GM18498 (cell line): ENCODE data around the gene NOXO1.
A peak's percentile ranks its signal among the peaks of the same experiment; 100 is the strongest.

Experiments
- ATAC-seq: cut with Tn5 transposase; IDR thresholded peaks from one replicate; pipeline ENCODE4 v1.9.1; 2021; ENCODE audit warnings: mild to moderate bottlenecking, moderate library complexity; ENCODE audit not compliant: unreplicated experiment

NOXO1 gene, protein sequence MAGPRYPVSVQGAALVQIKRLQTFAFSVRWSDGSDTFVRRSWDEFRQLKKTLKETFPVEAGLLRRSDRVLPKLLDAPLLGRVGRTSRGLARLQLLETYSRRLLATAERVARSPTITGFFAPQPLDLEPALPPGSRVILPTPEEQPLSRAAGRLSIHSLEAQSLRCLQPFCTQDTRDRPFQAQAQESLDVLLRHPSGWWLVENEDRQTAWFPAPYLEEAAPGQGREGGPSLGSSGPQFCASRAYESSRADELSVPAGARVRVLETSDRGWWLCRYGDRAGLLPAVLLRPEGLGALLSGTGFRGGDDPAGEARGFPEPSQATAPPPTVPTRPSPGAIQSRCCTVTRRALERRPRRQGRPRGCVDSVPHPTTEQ

DNA sequence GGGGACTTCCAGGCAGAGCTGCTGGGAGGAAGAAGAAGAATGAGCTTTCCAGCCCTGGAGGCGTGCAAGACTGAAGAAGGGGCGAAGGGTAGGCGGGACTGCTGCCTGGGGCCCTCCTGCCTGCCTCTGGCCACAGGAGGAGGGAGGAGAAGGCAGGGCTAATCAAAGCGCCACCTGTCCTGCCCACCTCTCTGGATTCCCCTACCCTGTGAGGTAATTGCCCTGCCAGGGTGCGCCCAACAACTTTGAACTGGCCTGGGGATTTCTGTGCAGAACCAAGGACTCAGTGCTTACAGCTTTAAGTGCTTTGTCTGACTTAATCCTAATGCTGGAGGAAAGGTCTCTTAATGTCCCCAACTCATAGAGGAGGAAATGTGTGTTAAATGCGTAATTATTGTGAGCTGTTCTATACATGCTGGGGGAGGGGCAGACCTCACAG, at the start of gene NOXO1:
TSS of gene NOXO1 (minus strand) at position 72 of the 439 bp plus-strand sequence. CDS start 290 bp downstream, outside the sequence.
- ATAC-seq: no peak

DNA sequence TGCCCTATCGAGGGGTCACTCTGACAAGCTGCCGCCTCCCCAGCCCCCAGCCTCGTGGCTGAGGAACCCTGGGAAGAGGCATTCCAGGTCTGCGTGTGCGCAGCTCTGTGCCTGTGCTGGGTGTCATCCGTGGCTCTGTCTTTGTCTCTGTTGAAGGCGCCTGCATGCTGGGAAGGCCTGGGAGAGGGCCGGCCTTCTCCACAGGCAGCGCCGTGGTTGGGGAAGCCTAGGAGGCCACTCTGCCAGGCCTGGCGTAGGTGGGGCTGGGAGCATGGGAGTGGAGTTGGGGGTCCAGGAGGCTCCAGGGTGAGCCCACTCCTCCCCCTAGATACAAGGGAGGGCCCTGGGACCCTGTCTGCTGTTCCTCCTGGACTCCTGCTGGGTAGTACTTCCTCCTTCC, 48.8 kb upstream of the NOXO1 start:
- no peak for ATAC-seq

DNA sequence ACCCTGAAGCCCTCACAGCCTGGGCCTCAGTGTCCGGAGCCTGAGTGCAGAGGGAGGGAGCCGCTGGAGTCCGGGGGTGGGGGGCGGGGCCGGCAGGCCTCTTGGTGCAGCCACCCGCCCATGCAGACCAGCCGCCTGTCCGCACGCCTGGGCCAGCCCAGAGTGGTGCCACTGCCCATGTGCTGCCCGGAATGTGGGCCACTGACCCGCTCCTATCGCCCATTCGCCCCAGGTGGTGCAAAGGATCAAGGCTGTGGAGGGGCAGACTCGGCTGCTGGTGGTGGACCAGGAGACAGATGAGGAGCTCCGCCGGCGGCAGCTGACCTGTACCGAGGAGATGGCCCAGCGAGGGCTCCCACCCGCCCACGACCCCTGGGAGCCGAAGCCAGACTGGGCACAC, 48.1 kb upstream of the NOXO1 start:
- no peak for ATAC-seq

DNA sequence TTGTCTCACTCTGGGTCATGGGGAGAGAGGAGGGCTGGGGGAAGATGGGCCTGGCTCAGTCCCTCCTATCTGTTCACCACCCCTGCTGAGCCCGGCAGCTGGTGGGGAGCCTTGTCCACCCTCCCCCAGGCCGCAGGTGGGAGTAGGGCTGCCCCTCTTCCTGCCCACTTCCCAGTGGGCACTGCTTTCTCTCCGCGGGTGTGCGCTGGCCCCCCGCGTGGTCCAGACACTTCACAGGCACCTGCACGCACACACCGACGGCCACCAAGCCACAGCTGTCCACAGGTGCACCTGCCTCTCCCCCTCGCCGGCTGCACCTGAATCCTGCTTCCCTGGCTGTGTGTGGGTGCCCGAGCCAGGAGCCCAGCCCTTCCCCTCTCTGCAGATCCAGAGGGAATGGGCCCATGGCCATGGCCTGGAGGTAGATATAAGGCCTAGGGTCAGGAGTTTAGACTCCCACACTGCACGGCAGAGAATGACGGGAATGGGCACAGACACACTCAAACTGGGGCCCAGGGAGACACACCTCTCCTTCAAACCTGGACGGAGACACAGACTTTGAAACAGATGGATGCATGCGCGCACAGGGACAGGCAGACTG, 47.5 kb upstream of the NOXO1 start:
- no peak for ATAC-seq

DNA sequence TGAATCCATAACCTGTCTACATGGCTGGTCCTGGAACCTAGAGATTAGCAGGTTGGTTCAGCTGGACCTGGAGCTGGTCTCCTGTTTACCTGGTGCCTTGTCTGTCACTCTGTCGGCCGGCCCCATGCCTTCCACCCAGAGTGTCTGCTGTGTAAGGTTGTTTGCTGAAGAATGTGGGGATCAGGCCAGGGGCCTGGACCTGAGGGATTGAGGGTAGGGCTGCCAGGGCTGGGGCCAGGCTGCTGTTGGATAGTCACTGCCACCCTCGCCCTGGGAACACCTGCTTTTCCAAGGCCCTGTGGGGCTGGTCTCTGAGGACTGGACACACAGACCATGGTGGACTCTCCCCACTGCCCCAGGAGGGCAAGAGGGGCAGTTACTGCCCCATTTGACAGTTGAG, 46.9 kb upstream of the NOXO1 start:
- no peak for ATAC-seq

DNA sequence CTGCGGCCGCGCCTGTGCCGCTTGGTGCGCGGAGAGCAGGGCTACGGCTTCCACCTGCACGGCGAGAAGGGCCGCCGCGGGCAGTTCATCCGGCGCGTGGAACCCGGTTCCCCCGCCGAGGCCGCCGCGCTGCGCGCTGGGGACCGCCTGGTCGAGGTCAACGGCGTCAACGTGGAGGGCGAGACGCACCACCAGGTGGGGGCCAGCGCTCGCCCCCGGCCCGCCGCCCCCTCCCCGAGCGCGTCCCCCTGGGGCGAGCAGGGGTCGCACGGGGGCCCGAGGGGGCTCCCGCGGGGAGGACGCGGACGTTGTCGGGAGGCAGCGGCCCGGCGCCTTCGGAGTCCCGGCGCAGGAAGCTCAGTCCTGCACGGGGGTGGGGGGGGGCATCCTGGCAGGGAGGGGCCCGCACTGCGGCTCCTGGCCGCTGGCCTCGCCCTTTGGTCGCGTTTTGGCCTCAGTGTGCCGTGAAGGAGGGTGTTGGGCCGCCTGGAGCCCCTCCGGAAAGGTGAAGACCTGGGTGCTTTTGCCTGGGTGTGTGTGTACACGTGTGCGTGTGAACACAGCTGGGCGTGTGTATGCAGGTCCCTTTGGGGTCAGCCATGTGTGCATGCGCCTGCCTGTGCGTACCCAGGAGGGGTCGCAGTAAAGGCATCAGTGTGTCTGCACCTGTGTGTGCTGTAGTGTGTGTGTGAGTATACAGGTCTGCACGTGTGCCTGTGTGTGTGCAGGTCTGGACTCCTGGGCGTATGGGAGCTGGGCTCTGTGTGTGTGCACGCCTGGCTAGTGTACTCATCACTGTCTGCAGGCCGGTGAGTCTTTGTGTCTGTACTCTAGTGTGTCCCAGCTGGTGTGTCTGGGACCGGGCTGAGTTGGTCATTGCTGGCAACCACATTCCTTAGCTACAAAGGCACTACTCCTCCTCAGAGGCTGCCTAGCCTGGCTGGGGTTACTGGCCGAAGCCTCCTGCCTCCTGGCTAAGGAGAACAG, 46.0 kb upstream of the NOXO1 start:
- ATAC-seq: no peak

DNA sequence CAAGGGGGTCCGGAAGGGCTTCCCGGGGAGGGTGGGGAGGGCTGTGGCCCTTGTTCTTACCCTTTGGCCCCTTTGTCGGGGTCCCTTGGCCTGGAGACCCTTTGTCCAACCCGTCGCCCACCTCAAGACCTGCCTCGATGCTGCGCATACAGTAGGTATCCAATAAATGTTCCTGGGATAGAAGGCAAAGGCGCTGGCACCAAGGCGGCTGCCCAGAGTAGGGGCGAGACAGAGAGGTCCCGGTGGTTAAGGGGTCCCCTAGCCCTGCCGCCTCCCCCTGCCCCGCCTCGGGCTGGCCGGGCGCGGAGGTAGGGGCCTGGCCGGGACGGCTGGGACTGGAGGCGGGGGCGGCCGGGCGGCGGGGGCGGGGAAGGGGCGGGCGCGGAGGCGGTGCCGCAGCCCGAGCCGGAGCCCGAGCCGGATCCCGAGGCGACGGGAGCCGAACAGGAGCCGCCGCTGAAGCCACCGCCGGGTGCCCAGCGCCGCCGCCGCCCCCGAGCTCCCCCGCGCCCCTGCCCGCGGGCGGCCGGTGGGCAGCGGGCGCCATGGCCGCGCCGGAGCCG, 45.3 kb upstream of the NOXO1 start, which contains the start of gene NHERF2:
TSS of gene NHERF2 (plus strand) at position 442 of the 563 bp plus-strand sequence. CDS start at position 546, 104 bp downstream.
- ATAC-seq: no peak

DNA sequence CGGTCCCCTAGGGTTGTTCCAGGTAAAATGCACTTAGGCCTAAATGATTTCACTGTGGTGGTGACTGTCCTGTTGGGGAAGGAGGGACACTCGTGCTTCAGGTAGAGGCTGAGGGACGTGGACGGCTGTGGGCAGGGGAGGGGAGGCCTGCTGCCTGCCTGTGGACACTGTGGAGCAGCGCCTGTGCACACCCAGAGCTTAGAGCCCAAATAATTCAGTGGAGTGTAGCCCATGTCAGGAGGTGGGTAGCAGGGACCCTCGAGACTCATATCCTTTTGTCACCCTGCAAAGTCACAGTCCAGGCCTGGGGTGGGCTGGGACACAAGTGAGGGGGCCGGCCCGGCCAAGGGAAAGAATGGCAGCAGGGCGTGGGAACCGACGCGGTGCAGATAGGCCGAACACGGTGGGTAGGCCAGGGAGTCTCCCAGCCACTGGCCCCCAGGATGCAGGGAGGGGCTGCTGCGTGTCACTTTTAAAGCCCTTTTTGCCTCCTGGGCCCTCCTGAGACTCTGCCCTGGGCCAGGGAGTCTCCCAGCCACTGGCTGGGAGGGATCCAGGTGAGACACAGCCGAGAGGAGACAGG, 44.7 kb upstream of the NOXO1 start:
- no peak for ATAC-seq

DNA sequence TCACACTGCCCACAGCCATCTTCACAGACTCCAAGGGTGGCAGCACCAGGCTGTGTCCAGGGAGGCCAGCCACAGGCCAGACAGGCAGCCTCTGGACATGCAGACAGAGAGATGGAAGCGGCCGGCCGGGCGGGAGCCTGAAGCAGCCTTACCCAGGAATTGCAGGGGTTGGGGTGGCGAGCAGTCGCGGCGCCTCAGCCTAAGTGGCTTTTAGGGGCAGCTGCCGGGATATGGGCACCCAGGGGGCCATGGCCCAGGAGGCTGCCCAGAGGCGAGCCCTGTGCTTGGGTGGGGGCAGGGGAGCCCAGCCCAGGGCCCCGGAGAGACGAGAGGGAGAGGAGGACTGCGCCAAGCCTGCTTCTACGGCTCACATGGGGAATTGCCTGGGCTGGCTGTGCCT, 44.0 kb upstream of the NOXO1 start:
- no peak for ATAC-seq

DNA sequence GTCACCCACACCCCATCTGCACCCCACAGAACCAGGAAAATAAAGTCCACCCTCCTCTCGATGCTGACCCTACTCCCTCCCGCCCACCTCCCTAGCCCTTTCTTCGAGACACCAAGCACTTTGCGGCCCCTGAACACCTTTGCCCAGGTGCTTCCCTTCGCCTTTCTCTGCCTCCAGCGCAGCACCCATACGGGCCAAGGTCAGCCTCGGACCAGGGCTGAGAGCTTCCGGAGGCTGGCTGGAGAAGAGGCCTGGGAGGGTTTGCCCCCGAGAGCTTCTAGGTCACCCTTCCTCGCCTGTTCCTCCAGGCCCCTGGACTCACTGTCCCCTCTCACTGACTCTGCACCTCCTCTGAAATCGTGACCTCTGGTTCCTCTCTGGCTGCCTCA, 42.8 kb upstream of the NOXO1 start:
- ATAC-seq: no peak

DNA sequence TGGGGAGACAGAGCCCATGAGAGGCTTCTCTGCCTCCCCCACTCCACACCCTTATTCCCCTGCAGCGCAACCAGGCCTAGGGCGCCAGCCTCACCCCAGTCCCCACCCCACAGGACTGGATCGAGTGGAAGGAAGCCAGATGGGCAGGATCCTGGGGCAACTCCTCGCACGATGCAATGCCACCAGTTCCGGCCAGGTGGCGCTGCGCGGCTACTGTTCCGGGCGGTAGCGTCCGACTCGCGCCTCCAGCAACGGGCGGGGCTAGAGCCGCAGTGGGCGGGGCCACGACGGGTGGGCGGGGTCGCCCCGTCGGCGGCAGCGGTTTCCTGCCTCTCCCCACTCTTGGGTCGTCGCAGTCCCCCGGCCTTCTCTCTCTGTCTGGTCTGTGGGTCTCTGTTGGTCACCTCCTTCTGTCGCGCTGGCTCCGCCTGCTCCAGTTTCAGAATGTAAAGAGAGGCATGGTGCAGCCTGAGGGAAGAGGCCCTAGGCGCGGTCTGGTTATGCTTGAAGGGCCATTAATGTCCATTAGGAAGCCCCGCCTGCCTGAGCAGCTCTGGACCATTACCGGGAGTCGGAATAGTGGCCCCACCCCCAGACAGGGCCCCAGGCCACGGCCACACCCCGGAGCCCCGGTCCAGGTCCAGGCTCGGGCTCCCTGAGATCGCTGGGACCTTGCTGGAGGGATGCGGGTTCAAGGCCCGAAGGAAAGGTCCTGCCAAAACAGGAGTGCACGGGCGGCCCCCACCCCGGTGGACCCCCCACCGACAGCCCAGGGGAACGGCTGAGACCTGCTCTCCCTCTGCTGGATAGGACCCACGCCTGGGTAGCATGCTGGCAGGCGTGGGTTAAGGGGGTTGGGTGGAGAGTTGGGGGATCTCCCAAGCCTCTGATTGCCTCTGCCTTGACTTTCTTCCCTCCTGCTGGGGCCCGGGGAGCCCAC, 42.1 kb upstream of the NOXO1 start:
- ATAC-seq: peak; percentile 83

DNA sequence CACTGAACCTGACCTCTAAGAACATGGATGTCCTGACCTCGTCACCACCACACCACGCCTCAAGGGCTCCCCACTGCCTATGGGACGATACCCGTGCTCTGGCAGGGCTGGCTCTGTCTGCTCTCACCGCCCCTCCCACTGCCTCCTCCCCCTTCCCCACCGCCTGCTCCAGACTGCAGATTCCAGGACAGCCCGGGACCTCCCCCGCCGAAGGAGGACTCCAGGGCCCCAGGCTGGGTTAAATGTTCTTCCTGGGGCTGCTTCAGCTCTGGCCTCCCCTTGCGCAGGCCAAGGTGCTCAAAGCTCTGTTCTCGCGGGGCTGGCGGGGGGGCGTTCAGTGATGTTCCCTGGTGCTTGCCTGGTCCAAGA, 41.4 kb upstream of the NOXO1 start:
- peak; percentile 13 for ATAC-seq

DNA sequence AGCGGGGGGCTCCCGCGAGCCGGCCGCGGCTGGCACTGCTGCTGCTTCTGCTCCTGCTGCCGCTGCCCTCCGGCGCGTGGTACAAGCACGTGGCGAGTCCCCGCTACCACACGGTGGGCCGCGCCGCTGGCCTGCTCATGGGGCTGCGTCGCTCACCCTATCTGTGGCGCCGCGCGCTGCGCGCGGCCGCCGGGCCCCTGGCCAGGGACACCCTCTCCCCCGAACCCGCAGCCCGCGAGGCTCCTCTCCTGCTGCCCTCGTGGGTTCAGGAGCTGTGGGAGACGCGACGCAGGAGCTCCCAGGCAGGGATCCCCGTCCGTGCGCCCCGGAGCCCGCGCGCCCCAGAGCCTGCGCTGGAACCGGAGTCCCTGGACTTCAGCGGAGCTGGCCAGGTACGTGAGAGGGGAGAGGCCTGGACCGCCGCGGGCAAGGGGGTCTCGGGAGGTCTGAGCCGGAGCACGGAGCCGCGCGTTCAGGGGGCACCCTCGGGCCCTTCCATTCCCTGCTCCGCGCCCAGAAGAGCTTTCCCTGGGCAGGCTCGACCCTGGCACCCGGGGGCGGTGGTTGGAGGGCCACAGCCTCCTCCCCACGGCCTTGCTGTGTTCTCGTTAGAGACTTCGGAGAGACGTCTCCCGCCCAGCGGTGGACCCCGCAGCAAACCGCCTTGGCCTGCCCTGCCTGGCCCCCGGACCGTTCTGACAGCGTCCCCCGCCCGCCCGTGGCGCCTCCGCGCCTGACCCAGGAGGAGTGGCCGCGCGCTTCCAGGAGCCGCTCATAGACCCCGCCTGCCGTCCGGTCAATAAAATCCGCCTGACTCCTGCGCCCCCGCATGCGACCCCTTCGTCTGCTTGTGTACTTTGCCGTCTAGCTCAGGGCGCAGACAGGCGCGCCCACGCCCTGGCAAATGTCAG, 38.9 kb upstream of the NOXO1 start:
- no peak for ATAC-seq

DNA sequence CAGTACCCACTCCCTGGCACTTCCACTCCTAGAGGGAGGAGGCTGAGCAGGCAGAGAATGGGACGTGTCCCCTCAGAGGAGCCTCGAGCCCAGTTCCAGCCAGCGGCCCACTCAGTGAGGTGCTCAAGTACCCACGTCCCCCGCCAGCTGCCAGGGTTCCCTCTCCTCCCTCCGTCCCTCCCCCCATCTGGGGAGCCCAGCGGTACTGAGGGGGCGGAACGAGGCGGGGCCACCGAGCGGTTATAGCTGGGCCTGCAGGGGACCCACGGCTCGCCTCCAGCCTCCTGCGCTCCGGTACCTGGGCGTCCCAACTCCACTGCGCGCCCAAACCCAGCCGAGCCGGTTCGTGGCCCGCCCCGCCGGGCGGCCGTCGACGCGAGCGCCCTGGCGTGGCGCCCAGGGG, 38.2 kb upstream of the NOXO1 start, which contains the start of gene NPW:
TSS of gene NPW (plus strand) at position 268 of the 403 bp plus-strand sequence.
- no peak for ATAC-seq

DNA sequence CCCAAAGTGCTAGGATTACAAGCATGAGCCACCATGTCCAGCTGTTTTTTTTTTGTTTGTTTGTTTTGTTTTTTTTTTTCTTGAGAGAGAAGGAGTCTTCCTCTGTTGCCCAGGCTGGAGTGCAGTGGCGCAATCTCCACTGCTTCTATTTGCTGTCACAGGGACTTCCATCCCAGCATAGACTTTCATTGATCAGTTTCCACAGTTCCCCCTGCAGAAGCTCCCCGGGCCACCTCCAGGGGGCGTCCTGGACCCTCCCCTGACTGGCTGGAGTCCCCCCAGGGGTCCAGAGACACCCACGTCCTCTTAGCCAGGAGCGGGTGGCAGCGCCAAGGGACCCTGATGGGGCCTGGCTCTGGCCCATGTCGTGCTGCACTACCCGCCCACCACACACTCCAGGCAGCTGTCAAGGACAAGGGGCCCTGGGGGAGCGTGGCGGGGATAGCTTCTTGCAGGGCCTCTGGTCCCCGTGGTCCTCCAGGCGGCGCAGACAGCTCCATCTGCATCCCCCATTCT, 35.2 kb upstream of the NOXO1 start:
- ATAC-seq: no peak

DNA sequence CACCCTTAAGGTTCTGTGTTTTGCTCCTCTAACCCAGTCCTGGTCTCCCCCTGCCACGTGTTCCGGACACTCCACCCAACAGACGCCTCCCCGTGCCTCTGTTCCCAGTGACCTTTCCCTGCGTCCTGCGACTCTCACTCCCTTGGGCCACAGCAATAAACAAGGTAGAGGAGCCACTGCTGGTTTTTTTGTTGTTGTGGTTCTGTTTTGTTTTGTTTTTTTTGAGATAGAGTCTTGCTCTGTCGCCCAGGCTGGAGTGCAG, 34.6 kb upstream of the NOXO1 start:
- ATAC-seq: no peak

DNA sequence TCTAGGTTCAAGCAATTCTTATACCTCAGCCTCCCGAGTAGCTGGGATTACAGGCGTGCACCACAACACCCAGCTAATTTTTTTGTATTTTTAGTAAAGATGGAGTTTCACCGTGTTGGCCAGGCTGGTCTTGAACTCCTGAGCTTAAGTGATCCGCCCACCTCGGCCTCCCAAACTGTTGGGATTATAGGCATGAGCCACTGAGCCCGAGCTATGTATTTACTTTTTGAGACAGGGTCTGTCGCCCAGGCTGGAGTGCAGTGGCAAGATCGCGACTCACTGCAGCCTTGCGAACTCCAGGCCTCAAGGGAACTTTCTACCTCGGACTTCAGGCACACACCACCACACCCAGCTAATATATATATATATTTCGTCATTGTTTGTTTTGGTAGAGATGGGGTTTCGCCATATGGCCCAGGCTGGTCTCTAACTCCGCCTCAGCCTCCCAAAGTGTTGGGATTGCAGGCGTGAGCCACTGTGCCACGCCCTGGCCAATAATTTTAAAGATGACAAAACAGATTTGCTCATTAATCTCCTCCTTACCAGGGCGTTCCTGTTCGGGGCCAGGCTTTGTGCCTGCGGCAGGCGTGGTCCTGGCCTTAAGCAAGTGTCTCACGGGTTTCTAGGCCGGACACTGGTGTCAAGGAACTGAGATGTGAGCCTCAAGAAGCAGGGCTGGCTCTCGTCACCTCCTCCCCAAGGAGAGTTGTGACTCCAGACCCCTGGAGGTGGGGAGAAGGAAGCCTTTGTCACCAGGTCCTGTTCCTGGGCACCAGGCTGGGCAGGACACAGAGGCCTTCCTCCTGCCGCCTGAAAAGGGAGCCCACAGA, 34.1 kb upstream of the NOXO1 start:
- no peak for ATAC-seq

DNA sequence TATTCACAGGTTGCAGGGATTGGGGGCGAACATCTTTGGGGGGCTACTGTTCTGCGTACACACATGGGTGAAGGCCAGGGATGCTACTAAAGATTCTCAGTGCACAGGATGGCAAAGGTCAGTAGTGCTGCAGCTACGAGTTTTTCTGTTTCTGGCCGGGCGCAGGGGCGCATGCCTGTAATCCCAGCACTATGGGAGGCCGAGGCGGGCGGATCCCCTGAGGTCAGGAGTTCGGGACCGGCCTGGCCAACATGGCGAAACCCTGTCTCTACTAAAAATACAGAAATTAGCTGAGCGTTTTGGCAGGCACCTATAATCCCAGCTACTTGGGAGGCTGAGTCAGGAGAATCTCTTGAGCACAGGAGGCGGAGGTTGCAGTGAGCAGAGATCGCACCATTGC, 32.3 kb upstream of the NOXO1 start:
- ATAC-seq: no peak
